Mucosa of descending colon (tissue), 3 donors: ENCODE results near the gene RPL10. TPM values are rescaled to one million over a fixed set of nuclear protein-coding genes. Genes with fewer than 3 reads are reported as not detected.

Experiments used
- ATAC-seq: fragments of 200-7000 bp; cut with Tn5 transposase; one replicate; pipeline ENCODE4 v1.9.1; 2020; ENCODE audit warnings: mild to moderate bottlenecking, moderate library complexity
- DNase-seq, 3 donors: peaks; one replicate each; pipeline ENCODE4 v3.0.0-alpha.2; 2020
- H3K36me3 ChIP-seq: fragments of 200-600 bp; one replicate; pipeline ENCODE4 v1.8.0; 2021; ENCODE audit warnings: low read depth, mild to moderate bottlenecking
- H3K4me1 ChIP-seq: fragments of 200-600 bp; one replicate; pipeline ENCODE4 v1.8.0; 2021; ENCODE audit warnings: low read depth, mild to moderate bottlenecking
- H3K4me3 ChIP-seq: fragments of 200-600 bp; one replicate; pipeline ENCODE4 v1.8.0; 2021; ENCODE audit warnings: mild to moderate bottlenecking
- H3K9me3 ChIP-seq: fragments of 200-600 bp; one replicate; pipeline ENCODE4 v1.8.0; 2021; ENCODE audit warnings: mild to moderate bottlenecking
- intact Hi-C, 2 donors: fragments of 100-400 bp; cut with DNase I in 1 of 2; cut with micrococcal nuclease in 1 of 2; formaldehyde crosslinking; loops; one replicate each; pipeline versions ENCODE4 v1.11.0 to v1.11.1; 2022; cut with DNase I, micrococcal nuclease
- total RNA-seq, 3 donors: library from RNA; stranded (reverse); fragmentation: NEBNext Ultra II Directional in 2 of 3; extraction: Animal tissue kit (Norgen Biotek cat#: 25700) in 2 of 3; gene quantifications; one replicate each; pipeline versions ENCODE4 v1.2.1 to v1.2.4, GENCODE V29; 2021 to 2023
- TF ChIP-seq, protein P1 (sequence below): fragments of 200-600 bp; IDR thresholded peaks from one replicate; pipeline ENCODE4 v1.8.0; 2022; ENCODE audit warnings: antibody characterized with exemption, mild to moderate bottlenecking
- donor health status: DM: no; HTN: no; CAD: no; lungs with moderate emphysema.
- donor health status: DM: no; HTN: no; CAD: no.
- donor health status: DM: no; HTN: yes; CAD: no.

The RPL10 gene
- total RNA-seq, 3 donors from 2014 or later: 2,179 to 2,606 (median 2,424) TPM

DNA sequence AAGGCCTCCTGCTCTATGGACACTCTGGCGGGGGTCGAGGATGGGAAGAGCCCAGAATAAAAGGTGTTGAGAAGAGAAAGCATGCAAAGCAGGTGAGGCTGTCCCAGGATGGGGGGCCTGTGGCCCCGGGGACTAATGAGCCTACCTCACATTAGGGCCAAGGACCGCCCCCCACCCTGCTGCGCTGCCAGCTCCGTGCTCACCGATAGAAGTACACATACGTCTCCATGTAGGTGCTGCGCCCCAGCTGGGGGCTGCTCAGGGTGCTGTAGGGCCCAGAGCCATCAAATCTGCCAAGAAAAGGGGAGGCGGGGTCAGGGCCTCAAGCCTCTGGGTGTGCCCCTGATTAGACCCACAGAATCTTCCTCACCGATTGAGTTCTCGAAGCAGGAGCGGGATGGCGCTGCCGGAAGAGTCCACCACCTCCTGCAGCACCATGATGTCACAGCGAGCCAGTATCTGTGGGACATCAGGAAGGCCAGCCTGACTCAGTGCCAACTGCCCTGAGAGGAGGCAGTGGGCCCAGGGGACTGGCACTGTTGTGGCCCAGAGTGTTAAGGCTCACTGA, 6.5 kb downstream of the RPL10 start:
- no peak for ATAC-seq
- TF ChIP-seq, protein P1, sequence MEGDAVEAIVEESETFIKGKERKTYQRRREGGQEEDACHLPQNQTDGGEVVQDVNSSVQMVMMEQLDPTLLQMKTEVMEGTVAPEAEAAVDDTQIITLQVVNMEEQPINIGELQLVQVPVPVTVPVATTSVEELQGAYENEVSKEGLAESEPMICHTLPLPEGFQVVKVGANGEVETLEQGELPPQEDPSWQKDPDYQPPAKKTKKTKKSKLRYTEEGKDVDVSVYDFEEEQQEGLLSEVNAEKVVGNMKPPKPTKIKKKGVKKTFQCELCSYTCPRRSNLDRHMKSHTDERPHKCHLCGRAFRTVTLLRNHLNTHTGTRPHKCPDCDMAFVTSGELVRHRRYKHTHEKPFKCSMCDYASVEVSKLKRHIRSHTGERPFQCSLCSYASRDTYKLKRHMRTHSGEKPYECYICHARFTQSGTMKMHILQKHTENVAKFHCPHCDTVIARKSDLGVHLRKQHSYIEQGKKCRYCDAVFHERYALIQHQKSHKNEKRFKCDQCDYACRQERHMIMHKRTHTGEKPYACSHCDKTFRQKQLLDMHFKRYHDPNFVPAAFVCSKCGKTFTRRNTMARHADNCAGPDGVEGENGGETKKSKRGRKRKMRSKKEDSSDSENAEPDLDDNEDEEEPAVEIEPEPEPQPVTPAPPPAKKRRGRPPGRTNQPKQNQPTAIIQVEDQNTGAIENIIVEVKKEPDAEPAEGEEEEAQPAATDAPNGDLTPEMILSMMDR: no peak

DNA sequence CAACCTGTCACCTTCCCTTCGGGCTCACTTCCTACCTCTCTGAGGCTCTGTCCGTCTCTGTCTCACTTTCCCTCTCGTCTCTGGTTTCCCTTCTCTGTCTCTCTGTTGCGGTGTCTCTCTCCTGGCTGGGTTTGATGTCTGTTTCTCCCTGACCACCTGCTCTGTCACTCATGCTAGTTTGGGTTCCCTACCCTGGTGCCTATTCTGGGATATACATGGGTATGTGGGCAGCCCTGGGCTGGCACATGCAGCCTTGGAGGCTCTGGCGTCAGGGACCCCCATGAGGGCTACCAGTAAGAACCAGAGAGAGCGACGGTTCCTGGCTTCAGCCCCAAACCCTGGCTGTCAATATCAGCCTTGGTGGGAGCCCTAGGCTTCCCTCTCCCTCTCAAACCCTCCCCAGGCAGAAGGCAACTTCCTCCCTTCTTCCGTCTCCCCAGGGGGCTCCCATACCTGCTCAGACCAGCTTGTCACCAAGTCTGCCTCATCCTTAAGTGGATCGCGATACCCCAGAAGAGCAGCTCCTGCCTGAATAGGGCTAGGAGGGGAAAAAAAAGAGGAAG, 10.6 kb downstream of the RPL10 start:
- intact Hi-C loops: no loop called here
- DNase-seq: no peak

More for the DNA sequence above, 6.5 kb downstream of the RPL10 start:
- H3K36me3 ChIP-seq: no peaks in the 10 kb centered on the region
- H3K9me3 ChIP-seq: no peaks in the 10 kb centered on the region
- no peak overlapping the region for H3K4me3 ChIP-seq
- DNase-seq: no peak
- intact Hi-C loops: no loop called here
- H3K4me1 ChIP-seq: peaks cover 9% of the 10 kb centered on the region

DNA sequence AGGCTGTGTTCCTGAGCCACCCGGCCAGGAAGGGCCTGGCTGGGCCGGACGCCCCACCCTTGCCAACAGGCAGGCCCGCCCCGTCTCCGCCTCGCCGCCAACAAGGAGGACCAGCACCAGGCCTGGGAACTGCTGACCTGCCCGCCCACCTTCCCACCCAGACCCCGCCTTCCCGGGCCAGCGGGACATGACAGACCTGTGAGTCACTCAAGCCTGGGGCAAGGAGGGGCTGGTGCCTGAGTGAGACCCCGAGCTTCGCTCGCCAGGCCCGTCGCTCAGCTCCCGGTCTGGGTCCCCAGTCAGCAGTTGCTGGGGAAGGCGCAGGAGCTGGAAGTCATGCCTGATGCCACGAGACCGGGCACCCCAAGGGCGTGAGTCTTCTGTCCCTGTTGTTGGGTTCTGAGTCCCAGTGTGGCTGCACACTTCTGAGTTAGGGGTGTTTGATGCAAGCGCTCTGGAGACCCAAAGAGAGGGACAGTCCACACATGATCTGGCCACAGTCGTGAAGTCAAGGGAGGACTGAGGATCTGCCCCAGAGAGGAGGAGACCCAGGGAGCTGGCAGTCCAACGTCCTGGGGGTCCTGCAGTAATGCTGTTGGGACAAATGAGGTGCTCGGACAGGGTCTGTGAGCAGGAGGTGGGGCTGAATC, 11.2 kb downstream of the RPL10 start, which contains the start of gene DNASE1L1:
TSS of gene DNASE1L1 (minus strand) at position 33 of the 650 bp plus-strand sequence. CDS start 3,686 bp downstream, outside the sequence.
- peak; percentile 85 to 94 (median 91) for DNase-seq
- Histone ChIP-seq H3K4me3 (no peak within 1 kb of the TSS), H3K9me3 (no peaks in the 10 kb centered on the region), H3K4me1 (peaks cover 9% of the 10 kb centered on the region), H3K36me3 (no peaks in the 10 kb centered on the region)
- peak; percentile 82 for ATAC-seq
- TF ChIP-seq, protein P1: no peak
- intact Hi-C loops: no loop called here

More for the DNA sequence above, 10.6 kb downstream of the RPL10 start:
- Histone ChIP-seq H3K4me1 (peaks cover 9% of the 10 kb centered on the region), H3K36me3 (no peaks in the 10 kb centered on the region), H3K4me3 (no peak overlapping the region), H3K9me3 (no peaks in the 10 kb centered on the region)
- TF ChIP-seq, protein P1: no peak
- no peak for ATAC-seq

DNA sequence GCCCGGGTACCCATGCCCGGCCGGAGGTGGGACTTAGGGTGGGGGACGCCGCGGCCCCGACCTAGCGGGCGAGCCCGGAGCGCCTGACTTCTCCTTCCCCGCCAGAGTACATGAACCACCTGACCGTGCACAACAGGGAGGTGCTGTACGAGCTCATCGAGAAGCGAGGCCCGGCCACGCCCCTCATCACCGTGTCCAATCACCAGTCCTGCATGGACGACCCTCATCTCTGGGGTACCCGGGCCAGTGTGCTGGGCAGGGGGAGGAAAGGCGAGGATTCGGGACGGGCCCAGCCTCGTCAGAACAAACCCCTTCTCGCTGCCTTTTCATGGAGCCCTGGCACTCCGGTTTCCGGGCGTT, 13.8 kb downstream of the RPL10 start:
- Histone ChIP-seq H3K4me1 (peaks cover 9% of the 10 kb centered on the region), H3K4me3 (peak overlapping the region; percentile 68), H3K9me3 (no peaks in the 10 kb centered on the region), H3K36me3 (no peaks in the 10 kb centered on the region)
- peak; percentile 77 for ATAC-seq
- intact Hi-C loops: no loop called here
- TF ChIP-seq, protein P1: no peak
- DNase-seq: peak; percentile 76 to 88 (median 81)

DNA sequence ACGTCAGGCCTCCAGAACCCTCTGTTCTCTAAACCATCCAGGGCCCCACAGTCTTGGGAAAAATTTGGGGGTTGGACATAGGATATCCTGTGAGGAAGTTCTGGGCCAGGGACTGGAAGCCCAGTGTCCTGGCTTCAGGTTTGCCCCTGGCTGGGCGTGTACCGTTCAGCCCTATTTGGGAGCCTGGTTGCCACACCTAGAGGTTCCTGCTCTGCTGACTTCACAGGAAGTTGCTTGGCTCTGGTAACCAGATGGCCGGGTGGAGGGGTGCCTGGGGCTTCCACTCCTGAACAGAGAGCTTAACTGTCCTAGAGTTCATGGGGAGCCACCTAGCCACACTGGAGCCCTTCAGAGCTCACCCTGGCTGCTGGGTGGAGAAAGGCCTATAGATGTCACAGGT, 14.3 kb downstream of the RPL10 start:
- DNase-seq: peak in 2 of 3 donors; percentile 49 to 77
- peak; percentile 45 for ATAC-seq
- Histone ChIP-seq H3K9me3 (no peaks in the 10 kb centered on the region), H3K4me1 (peaks cover 9% of the 10 kb centered on the region), H3K4me3 (no peak overlapping the region), H3K36me3 (no peaks in the 10 kb centered on the region)
- TF ChIP-seq, protein P1: no peak
- intact Hi-C loops: no loop called here
